SJCRH30 (cell line): ENCODE measurements around the gene KRTAP27-1. TPM values are rescaled to one million over a fixed set of nuclear protein-coding genes. Genes with fewer than 3 reads are reported as not detected.
A peak's percentile ranks its signal among the peaks of the same experiment; 100 is the strongest.

Source experiments
- DNase-seq, 2 experiments: peaks; one replicate each; pipeline ENCODE4 v3.0.0-alpha.2; 2015 to 2020
- H3K27ac ChIP-seq: fragments of 250-450 bp; sonication (Bioruptor Pico); 2 replicates; pipeline ENCODE4 v1.5.1; 2020; ENCODE audit warnings: mild to moderate bottlenecking, moderate library complexity
- H3K27me3 ChIP-seq: fragments of 250-450 bp; sonication (Bioruptor Pico); 2 replicates; pipeline ENCODE4 v1.5.1; 2020; ENCODE audit warnings: mild to moderate bottlenecking, moderate library complexity
- H3K36me3 ChIP-seq: fragments of 250-450 bp; sonication (Bioruptor Pico); 2 replicates; pipeline ENCODE4 v1.5.1; 2020; ENCODE audit warnings: mild to moderate bottlenecking, moderate library complexity
- H3K4me1 ChIP-seq: fragments of 250-450 bp; sonication (Bioruptor Pico); 2 replicates; pipeline ENCODE4 v1.5.1; 2020; ENCODE audit warnings: mild to moderate bottlenecking, moderate library complexity
- H3K4me3 ChIP-seq: fragments of 250-450 bp; sonication (Bioruptor Pico); 2 replicates; pipeline ENCODE4 v1.5.1; 2020; ENCODE audit warnings: mild to moderate bottlenecking, moderate library complexity
- H3K9me3 ChIP-seq: fragments of 250-450 bp; sonication (Bioruptor Pico); replicated peaks from 2 replicates; pipeline ENCODE4 v1.5.1; 2020; ENCODE audit warnings: mild to moderate bottlenecking, moderate library complexity
- total RNA-seq: library from RNA; depleted of rRNA; stranded (reverse); fragments of >200 nt; shearing (Covaris generic); gene quantifications from 2 replicates; pipeline ENCODE4 v1.2.3, GENCODE V29; 2014; rRNA removed

The KRTAP27-1 gene, protein sequence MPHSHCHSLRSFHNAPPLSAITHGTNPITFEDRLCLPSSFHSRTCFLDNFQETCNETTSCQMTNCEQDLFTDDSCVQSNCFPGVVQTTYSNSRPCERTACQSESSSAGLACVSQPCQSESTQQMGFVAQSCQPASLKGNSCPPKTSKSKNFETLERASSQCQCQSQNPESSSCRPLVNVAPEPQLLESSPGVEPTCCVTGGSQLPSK
- not detected in 2 replicates for total RNA-seq

DNA sequence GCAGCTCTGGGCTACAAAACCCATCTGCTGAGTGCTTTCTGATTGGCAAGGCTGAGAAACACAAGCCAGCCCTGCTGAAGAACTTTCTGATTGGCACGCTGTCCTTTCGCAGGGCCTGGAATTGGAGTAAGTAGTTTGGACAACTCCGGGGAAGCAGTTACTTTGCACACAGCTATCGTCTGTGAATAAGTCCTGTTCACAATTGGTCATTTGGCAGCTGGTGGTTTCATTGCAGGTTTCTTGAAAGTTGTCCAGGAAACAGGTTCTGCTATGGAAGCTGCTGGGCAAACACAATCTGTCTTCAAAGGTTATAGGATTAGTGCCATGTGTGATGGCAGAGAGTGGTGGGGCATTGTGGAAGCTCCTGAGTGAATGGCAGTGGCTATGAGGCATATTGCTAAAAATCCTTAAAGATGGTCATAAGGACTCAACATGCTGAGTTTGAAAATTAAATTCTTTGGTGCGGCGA is at the start of gene KRTAP27-1:
TSS of gene KRTAP27-1 (minus strand) at position 419 of the 469 bp plus-strand sequence. CDS start at position 393, 26 bp downstream.
- Histone ChIP-seq H3K4me3 (no peak within 1 kb of the TSS), H3K9me3 (no peaks in the 10 kb centered on the region), H3K27me3 (no peaks in the 10 kb centered on the region; the same call in 1 of the 2 replicates), H3K36me3 (no peaks in the 10 kb centered on the region), H3K4me1 (no peaks in the 10 kb centered on the region), H3K27ac (no peak within 1 kb of the TSS)
- DNase-seq, result no peak

DNA sequence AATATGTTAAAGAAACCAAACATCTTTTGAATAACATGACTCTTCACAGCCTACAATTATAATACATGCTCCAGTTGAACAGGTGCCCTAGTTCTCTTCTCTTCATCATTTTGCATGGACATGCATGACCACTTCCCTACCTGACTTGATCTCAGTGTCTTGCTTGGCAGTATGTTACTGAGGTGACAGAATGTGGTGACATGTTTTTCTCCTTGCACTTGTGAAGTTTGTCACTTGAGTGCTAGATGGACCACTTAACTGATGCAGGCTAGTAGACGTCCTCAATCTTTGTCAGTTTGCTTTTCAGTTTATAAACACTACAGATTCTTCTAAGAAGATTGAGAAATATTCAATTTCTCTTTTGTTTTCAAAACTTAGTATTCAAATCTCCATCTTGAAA is 44.7 kb upstream of the KRTAP27-1 start:
- Histone ChIP-seq H3K27ac (no peak overlapping the region), H3K9me3 (no peaks in the 10 kb centered on the region), H3K36me3 (no peaks in the 10 kb centered on the region), H3K4me3 (no peak overlapping the region), H3K27me3 (no peaks in the 10 kb centered on the region), H3K4me1 (no peaks in the 10 kb centered on the region)
- DNase-seq, result no peak

DNA sequence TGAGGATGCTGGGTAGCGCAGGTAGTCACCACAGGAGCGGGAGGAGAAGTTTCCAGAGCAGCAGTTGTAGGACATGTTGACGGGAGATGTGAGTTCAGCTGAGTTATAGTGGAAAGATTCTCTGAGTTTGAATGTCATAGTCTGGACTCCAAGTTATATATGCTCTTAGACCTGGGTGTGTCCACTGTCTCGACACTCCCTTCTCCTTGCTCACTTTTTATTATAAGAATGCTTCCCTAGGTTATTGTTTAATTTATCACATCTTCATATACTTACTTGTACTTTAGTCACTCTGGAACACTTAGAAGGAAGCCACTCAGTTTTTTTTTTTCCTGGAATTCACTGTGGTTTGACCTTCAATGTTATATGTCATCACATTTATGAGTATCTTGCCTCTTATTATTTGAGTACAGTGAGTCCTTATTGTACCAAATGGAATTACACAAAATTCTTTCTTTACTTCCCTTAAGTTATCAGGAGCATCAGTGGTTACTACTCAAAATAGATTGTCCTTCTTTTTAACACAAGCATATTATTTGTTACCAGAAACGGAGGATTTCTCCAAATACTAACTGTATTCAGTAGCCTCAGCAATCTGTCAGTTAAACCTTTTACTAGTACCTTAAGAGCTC is 34.8 kb upstream of the KRTAP27-1 start, which contains the start of gene KRTAP13-2:
TSS of gene KRTAP13-2 (minus strand) at position 133 of the 632 bp plus-strand sequence. CDS start at position 75, 58 bp downstream.
- no peak within 1 kb of the TSS for H3K27ac ChIP-seq
- no peaks in the 10 kb centered on the region for H3K36me3 ChIP-seq
- H3K9me3 ChIP-seq, result no peaks in the 10 kb centered on the region
- H3K4me3 ChIP-seq, result no peak within 1 kb of the TSS
- no peaks in the 10 kb centered on the region for H3K27me3 ChIP-seq
- H3K4me1 ChIP-seq, result no peaks in the 10 kb centered on the region
- DNase-seq, result no peak

DNA sequence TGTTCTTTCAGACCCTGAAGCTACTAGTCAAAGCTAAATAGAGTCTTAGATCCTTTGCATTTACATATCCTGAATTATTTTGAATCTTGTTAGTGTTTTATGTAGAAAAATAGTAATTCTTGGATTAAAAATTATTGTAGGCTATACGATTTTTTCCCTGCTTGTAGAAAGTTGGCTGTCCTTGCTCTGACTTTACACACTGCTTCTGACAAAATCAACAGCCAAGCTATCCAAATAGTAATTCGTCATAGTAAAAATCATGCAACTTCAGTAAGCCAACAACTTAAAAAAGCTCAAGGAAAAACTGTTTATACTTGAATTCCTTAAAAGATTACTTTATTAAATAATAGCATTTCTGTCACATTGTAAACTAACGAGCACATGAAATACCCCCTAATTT is 18.4 kb upstream of the KRTAP27-1 start:
- Histone ChIP-seq H3K27me3 (no peaks in the 10 kb centered on the region), H3K36me3 (no peaks in the 10 kb centered on the region), H3K4me3 (no peak overlapping the region), H3K4me1 (no peaks in the 10 kb centered on the region), H3K27ac (no peak overlapping the region), H3K9me3 (no peaks in the 10 kb centered on the region)
- DNase-seq, result no peak

DNA sequence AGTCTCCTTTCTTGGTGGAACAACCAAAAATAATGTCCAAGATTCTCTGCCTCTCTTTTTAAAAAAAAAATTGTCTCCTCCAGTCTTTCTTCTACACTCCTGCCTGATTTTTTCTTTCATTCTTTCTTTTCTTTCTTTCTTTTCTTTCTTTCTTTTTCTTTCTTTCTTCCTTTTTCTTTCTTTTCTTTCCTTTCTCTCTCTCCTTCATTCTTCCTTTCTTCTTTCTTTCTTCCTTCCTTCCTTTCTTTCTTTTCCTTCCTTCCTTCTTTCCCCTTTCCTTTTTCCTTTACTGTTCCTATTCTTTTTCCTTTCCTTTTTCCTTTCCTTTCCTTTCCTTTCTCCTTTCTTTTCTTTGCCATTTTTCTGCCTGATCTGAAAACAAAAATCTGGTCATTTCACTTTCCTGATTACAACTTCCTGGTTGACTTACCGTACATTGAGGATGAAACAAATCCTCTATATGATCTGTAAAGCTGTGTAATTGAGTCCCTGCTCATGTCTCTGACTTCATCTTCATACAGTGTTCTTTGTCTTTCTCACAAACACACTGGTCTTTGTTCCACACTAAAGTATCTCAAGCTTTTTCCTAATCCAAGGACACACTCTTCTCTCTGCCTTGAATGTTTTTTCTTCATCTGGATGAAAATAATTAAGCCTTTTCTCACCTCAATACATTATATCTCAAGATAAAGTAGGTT is 17.0 kb upstream of the KRTAP27-1 start:
- Histone ChIP-seq H3K4me3 (no peak overlapping the region), H3K9me3 (no peaks in the 10 kb centered on the region), H3K4me1 (no peaks in the 10 kb centered on the region), H3K27ac (no peak overlapping the region), H3K36me3 (no peaks in the 10 kb centered on the region), H3K27me3 (no peaks in the 10 kb centered on the region)
- DNase-seq, result no peak

DNA sequence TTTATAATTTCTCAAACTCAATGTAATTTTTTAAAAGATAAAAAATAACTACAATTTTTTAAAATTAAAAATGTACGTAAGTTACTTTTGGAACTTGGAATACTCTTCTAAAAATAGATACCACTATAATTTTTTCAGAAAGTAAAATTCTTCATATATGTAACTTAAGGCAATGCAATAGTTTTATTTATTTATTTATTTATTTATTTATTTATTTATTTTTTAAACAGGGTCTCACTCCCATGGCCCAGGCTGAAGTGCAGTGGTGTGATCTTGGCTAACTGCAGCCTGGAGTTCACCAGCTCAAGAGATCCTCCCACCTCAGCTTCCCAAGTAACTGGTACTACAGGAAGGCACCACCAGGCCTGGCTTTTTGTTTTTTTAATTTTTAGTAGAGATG is 14.0 kb upstream of the KRTAP27-1 start:
- no peaks in the 10 kb centered on the region for H3K9me3 ChIP-seq
- H3K27me3 ChIP-seq, result no peaks in the 10 kb centered on the region
- H3K36me3 ChIP-seq, result no peaks in the 10 kb centered on the region
- H3K4me1 ChIP-seq, result no peaks in the 10 kb centered on the region
- no peak for DNase-seq
- H3K27ac ChIP-seq, result no peak overlapping the region
- no peak overlapping the region for H3K4me3 ChIP-seq

DNA sequence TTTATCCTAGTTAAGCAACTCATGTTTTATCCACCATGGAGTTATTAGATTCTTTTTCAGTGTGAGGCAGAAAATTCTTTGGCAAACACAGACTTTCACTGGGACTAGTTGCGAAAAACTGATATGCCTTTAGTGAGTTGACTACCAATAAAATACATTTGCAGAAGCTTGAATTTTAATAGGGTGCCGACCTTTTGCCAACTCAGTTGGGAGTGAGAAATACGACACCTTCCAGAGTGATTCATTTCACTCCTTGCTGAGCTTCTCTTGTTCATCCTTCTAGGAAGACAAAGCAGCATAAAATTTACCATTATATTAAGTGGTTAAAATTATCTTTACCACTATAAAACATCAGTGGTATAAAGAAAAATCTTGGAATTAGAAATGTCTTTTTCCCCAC is 12.1 kb upstream of the KRTAP27-1 start:
- no peaks in the 10 kb centered on the region for H3K4me1 ChIP-seq
- no peaks in the 10 kb centered on the region for H3K27me3 ChIP-seq
- DNase-seq, result peak in 1 of 2 experiments; percentile 3

DNA sequence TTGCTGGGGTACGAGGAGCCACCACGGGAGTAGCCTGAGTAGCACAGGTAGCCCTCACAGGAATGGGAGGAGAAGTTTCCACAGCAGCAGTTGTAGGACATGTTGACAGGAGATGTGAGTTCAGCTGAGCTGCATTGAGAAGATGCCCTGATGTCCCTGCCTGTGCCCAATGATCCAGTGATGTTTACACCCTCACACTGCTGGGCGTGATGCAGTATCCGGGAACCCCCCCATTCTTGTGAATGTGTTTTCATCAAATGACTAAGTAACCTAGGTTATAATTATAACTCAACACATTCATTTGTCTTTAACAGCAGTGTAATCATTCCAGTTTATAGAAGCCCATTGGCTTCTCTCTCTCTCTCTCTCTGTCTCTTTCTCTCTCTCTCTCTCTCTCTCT is 11.0 kb upstream of the KRTAP27-1 start, which contains the start of gene KRTAP23-1:
TSS of gene KRTAP23-1 (minus strand) at position 101 of the 400 bp plus-strand sequence. CDS start at position 101, 0 bp downstream.
- H3K4me1 ChIP-seq, result no peaks in the 10 kb centered on the region
- no peak within 1 kb of the TSS for H3K4me3 ChIP-seq
- H3K9me3 ChIP-seq, result no peaks in the 10 kb centered on the region; the same call in 1 of the 2 replicates
- no peak for DNase-seq
- no peak within 1 kb of the TSS for H3K27ac ChIP-seq
- H3K36me3 ChIP-seq, result no peaks in the 10 kb centered on the region
- H3K27me3 ChIP-seq, result no peaks in the 10 kb centered on the region

More for the DNA sequence above, 12.1 kb upstream of the KRTAP27-1 start:
- Histone ChIP-seq H3K9me3 (no peaks in the 10 kb centered on the region; the same call in 1 of the 2 replicates), H3K4me3 (no peak overlapping the region), H3K36me3 (no peaks in the 10 kb centered on the region), H3K27ac (no peak overlapping the region)

DNA sequence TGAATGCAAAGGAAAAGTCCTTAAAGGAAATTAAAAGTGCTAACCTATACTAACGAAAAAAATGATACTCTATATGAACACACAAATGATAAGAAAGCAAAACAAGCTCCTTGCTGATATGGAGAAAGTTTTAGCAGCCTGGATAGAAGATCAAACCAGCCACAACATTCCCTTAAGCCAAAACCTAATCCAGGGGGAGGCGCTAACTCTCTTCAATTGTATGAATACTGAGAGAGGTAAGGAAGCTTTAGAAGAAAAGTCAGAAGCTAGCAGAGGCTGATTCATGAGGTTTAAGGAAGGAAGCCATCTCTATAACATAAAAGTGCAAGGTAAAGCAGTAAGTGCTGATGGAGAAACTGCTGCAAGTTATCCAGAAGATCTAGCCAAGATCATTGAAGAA is 7.5 kb upstream of the KRTAP27-1 start:
- Histone ChIP-seq H3K27ac (no peak overlapping the region), H3K36me3 (no peaks in the 10 kb centered on the region), H3K4me3 (no peak overlapping the region), H3K27me3 (peaks cover 3% of the 10 kb centered on the region; the same call in 1 of the 2 replicates), H3K4me1 (no peaks in the 10 kb centered on the region), H3K9me3 (no peaks in the 10 kb centered on the region; the same call in 1 of the 2 replicates)
- no peak for DNase-seq

DNA sequence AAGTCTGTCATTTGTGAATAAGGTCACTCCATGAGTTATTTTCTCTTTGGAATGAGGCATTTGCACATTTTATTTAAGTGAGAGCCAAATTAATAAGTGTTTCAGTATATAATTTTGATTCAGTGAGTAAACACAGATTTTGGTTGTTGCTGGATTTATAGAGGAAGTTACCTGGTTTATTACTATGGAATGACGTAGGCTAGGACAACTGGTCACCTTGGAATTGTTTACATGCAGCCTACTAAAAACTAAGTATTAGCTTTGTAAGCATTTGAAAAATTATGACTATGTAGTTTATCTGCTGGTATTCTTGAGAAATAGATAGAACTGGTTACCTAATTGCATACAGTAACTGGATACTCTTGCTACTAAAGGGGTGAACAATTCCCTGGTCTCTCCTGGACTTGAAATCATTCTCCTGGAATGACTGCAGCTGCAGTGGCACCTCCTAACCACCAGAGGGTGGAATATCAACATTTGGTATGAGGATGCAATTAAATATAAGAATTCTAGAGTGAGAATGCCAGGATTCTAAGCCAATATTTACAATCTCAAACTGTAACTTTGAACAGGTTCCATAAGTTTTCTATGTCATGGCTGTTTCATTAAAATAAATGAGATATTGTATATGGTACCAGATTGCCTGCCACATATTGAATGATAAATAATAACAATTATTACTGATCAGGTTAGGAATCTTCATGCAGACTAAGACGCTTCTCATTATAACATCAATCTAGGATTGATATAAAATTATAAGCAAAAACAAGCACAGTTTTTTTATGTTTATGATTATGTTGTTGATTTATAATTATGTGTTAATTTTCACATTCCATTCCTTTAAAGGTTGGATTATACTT is 3.5 kb upstream of the KRTAP27-1 start:
- no peak overlapping the region for H3K27ac ChIP-seq
- H3K9me3 ChIP-seq, result no peaks in the 10 kb centered on the region; the same call in 1 of the 2 replicates
- H3K36me3 ChIP-seq, result no peaks in the 10 kb centered on the region
- H3K4me1 ChIP-seq, result no peaks in the 10 kb centered on the region
- DNase-seq, result peak; percentile 24 to 61
- peaks cover 3% of the 10 kb centered on the region; the same call in 1 of the 2 replicates for H3K27me3 ChIP-seq
- H3K4me3 ChIP-seq, result no peak overlapping the region

DNA sequence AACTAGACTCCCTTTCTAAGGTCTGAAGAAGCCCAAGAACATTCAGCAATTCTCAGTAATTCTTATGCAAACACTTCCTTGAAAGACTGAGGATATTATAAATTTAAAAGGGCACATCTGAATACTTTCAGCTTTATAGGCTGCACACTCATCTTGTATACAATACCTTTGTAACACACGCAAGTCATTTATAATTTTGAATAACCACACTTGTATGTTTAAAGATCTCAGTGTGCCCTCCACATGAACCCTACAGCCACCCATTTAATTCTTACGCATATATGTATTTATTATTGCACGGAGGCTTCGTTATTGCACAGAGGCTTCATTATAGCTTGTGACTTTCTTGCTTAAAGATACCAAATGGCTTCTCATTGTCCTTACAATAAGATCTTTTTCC is 1.2 kb upstream of the KRTAP27-1 start:
- DNase-seq, result no peak
- Histone ChIP-seq H3K27ac (no peak overlapping the region), H3K4me1 (no peaks in the 10 kb centered on the region), H3K9me3 (no peaks in the 10 kb centered on the region), H3K36me3 (no peaks in the 10 kb centered on the region), H3K4me3 (no peak overlapping the region), H3K27me3 (peaks cover 3% of the 10 kb centered on the region; the same call in 1 of the 2 replicates)

DNA sequence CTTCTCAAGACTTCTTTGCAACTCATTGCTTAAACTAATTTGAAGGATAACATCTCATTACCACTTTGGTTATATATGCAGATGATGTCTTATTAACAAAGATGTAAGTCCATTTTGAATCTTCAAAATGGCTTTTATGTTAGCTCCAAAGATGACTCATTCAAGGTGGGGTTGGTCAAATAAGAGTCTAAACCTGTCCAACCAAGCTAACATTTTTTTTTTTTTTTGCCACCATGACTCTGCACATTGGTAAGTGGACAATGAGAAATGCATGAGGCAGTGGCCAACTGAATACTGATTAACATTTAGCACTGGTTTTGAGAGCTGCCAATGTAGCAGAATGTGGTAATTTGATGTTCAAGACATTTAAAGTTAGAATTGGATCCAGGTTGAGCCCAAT is 278 bp upstream of the KRTAP27-1 start:
- Histone ChIP-seq H3K4me1 (no peaks in the 10 kb centered on the region), H3K9me3 (no peaks in the 10 kb centered on the region), H3K27ac (no peak overlapping the region), H3K36me3 (no peaks in the 10 kb centered on the region), H3K4me3 (no peak overlapping the region), H3K27me3 (no peaks in the 10 kb centered on the region; the same call in 1 of the 2 replicates)
- no peak for DNase-seq

DNA sequence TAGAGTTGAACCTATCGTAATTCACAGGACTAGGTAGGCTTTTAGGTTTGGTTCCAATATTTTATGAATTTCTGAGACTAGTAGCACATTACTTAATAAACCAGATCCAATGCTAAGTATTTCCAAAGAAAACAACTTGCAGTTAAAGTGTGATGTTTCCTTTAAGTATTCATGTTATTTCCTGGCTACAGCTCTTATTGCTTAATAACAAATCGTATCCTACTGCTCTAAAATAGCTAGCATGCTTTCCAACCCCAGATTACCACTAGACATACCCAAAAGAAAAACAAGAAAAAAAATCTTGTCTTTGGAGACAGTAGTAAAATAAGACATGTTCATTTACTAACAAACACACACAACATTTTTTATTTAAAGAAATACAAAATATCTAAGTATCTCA is 898 bp downstream of the KRTAP27-1 start:
- H3K27me3 ChIP-seq, result no peaks in the 10 kb centered on the region
- no peaks in the 10 kb centered on the region for H3K36me3 ChIP-seq
- no peaks in the 10 kb centered on the region for H3K9me3 ChIP-seq
- H3K27ac ChIP-seq, result no peak overlapping the region
- no peaks in the 10 kb centered on the region for H3K4me1 ChIP-seq
- no peak overlapping the region for H3K4me3 ChIP-seq
- no peak for DNase-seq

DNA sequence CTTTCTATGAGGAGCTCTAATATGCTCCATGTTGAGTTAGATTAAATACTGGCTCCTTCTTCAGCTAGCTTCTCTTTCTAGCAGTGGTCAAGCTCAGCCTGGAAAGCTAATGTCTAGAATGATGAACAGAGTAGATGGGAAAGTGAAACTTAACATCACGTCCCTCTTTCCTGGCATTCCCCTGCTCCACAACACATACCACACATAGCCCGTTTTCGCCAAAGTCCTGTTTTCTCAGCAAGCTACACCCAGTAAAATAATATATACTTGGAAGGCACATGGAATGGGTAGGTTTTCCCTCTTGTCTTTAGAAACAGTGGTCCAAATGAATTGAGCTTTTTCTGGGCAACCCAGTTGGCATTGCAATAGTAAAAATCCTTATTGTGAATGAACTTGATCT is 3.8 kb downstream of the KRTAP27-1 start:
- Histone ChIP-seq H3K4me3 (no peak overlapping the region), H3K27ac (no peak overlapping the region), H3K36me3 (no peaks in the 10 kb centered on the region), H3K9me3 (no peaks in the 10 kb centered on the region), H3K4me1 (no peaks in the 10 kb centered on the region), H3K27me3 (no peaks in the 10 kb centered on the region)
- DNase-seq, result no peak
